CD4-positive, alpha-beta T cell treated with Interleukin-17A for 4 hours (primary cell): ENCODE measurements around the gene DRG2.

Experiments
- DNase-seq: peaks from one replicate; pipeline ENCODE4 v3.0.0-alpha.2; 2020; ENCODE audit warnings: mixed read lengths

The DRG2 gene

DNA sequence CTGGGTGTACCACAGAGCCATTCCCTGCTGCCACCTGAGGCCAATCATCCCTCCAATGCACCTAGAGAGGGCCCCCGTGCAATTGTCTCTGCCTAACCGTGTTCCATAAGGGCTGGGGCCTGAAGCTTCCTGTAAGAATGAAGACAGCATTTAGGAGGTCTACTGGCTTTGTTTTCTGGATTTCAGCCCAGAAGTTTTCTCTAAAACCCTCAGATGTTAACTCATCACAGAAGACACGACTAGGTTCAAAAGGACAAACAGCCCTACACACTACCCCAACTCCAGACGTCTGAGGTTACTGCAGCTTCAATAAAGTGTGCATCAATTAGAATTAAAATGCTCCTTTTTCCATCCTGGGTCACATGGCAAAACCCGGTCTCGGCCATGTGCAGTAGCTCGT is 10.8 kb upstream of the DRG2 start:
- no peak for DNase-seq

GRCh38 chr17:18079543-18079942 is 8.2 kb upstream of the DRG2 start:
- DNase-seq, result no peak

- no peak for DNase-seq
These were observed 3.5 kb upstream of the DRG2 start for GRCh38 chr17:18084256-18084655.

- no peak for DNase-seq
These were observed 1.9 kb downstream of the DRG2 start for GRCh38 chr17:18089613-18090012.

- DNase-seq, result no peak
These were observed 6.1 kb downstream of the DRG2 start for GRCh38 chr17:18093616-18094408.

DNA sequence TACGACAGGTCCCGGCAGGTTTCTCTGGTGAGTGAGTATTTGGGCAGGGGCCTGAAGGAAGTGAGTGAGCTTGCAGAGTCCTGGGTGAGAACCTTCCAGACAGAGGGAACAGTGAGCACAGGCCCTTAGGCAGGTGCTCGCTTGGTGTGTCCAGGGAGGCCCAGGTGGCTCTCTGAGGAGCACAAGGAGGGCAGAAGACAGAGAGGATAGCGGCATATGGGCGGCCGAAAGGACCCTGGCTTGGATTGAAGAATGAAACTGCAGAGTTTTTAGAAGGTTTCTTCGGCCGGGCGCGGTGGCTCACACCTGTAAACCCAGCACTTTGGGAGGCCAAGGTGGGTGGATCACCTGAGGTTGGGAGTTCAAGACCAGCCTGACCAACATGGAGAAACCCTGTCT is 6.7 kb downstream of the DRG2 start:
- DNase-seq, result no peak

DNA sequence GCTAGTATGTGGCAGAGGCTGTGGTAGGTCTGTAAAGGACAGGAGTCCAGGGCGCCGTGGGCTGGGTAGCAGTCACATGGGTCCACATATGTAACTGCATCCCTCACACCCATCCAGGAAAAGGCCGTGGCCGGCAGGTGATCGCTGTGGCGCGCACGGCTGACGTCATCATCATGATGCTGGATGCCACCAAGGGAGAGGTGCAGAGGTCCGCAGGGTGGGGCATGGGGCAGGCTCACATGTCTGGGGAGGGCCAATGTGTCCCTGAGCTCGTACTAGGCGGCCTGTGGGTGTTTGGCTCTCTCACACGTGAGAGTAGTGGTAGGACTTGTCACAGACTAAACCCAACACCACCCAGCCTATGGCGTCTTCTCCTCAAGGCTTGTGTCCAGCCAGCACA is 11.8 kb downstream of the DRG2 start:
- DNase-seq, result no peak

DNA sequence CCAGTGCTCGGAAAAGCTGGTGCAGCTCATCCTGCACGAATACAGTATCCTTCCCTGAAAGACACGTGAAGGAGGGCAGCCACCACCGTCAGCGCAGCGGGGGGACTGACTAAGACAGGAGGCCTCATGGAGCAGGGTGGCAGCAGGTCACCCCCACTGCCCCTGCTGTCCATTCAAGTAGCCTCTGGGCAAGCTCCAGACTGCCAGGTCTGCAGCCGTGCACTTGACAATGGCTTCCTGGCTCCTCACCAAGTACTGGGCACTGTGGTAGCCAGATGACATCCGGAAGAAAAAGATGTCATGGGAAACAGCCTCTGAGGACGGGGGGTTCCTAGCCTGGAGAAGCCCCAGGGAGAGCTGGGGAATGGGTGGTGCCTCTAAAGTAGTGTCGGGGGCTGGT is 12.9 kb downstream of the DRG2 start:
- DNase-seq, result no peak

DNA sequence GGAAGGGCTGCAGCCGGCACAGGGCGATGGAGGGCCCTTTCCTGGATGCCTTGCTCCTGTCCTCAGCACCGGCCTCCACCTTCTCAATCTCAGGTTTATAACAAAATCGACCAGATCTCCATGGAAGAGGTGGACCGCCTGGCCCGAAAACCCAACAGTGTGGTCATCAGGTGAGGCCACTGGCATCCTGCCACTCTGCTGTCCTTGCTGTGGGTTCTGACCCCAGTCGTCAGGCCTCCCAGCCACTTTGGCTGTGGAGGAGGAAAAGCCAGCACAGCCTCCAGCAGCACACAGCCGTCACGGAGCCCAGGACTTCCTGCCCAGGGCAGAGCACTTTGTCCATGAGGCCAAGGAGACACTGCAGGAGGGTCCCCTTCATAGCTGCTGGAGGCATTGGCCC is 14.1 kb downstream of the DRG2 start:
- DNase-seq, result no peak

DNA sequence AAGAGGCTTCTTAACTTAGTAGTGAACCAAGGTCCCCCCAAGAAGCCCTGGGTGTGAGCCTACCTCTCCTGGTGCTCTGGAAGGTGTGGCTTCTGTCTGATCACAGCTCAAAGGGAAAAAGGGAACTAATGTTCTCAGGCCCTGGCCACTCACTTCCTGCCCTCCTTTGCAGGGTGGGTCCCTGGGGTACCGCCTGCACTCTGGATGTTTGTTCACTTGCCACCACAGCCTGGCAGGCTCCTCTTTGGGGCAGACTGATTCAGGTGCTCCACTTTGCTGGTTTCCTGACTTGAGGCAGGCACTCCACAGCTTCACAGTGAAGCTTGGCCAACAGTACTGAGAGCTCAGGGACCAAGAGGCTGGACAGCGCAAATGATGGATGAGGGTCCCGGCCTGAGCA is 14.9 kb downstream of the DRG2 start:
- DNase-seq, result no peak

GRCh38 chr17:18105027-18105426 is 17.3 kb downstream of the DRG2 start:
- DNase-seq, result no peak

DNA sequence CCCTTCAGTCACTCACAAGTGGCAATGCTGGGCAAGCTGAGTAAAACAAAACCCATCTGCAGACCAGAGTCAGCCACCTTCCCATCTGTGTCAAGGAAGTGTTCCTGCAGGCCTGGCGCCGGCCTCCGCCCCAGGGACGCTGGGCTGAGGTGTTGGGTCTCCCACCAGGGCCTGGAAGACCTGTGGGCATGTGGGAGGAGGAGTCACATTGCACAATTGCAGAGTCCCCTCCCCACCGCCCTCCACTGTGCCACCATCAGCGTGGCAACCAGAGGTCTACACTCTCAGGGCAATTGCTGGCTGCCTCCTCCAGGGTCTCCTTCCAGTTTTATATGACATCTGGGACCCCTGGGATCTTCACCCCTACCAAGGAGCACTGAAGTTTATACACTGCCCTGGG is 17.8 kb downstream of the DRG2 start:
- DNase-seq, result no peak

DNA sequence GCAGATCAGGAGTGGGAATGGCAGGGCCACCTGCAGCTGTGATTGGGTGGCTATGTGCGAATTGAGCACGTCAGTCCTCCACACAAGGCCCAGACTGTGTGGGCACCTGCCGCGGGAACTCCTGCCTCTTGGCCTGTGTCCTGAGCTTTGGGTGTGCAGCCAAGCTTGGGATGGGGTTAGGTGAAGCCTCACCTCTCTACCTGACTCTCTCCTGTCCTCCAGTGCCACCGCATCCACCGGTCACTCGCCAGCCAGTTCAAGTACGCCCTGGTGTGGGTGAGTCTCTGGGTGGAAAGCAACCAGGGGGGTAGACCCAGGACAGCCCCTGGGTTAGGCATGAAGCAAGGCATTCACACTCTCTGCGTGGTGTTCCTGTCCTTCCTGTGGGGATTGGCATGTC is 18.5 kb downstream of the DRG2 start:
- DNase-seq, result no peak

DNA sequence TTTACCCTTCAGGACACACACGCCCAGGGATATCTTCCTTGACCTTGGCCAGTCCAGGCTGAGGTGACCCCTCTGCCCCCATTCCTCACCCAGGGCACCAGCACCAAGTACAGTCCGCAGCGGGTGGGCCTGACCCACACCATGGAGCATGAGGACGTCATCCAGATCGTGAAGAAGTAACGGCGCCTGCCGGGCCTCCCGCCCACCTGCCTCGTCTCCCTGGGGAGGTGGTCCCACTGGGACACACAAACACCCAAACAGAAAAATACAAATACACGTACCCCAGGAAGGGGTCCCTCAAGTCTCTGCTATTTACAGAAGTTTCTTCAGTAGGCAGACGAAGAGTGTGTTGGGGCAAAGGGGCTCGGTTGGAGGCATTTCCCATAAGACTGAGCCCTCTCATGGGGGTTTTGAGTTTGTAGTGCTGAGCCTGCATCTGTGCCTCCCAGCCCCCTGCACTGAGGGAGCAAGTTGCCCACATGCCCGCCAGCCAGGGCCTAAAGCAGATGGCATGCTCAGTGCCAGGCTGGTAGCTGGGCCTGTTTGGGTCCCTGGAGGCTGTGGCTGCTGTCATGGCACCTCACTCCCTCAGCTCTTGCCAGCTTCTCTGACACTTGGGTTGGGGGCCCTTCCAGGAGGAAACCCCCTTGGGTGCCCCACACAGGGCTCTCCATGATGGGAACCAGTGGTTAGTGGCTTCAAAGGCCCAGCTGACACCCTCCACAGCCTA is 19.5 kb downstream of the DRG2 start:
- no peak for DNase-seq

GRCh38 chr17:18107971-18108370 is 20.2 kb downstream of the DRG2 start:
- DNase-seq, result no peak

DNA sequence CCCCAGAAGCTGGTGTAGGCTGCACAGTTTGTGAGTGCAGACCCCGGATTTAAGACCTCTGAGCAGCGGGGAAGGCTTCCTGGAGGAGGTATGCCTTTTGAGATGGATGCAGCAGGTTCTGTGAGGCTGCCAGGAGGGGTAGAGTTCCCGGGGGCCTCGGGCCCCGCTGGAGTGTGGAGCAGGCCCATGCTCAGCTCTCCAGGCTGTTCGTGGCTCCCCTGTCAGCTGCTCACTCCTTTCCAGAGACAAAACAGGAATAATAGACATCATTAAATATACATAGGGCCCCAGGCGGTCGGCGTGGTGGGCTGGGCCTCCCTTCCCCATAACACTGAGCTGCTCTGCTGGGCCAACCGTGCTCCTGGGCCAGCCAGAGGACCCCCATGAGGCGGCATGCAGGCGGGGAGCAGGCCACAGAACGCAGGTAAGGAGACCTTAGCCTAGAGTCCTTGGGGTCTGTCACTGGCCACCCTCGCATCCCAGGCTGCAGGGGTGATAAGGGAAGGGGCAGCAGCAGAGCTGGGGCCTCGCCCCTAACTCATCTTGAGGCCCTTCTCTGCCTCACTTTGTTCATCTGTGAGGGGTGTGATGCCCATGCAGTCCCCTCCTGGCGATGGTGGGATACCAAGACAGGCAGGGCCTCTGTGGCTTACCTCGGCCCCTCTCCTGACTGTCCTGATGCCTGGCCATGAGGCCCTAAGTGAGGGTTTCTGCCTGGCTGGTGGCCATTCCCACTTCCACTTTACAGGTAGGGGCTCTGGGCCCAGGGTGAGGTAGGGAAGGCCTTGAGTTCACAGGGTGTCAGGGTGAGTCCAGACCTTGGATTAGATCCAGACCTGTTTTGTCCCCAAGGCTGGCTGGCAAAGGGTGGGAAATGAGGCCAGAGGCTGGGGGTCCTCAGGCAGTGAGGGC is 20.9 kb downstream of the DRG2 start, which contains the start of gene MYO15A:
Gene MYO15A, plus strand, starts transcription at position 356 of the 912 bp plus-strand sequence. CDS start 10,045 bp downstream, outside the sequence.
- DNase-seq, result no peak

GRCh38 chr17:18109935-18110485 is 22.3 kb downstream of the DRG2 start:
- no peak for DNase-seq

DNA sequence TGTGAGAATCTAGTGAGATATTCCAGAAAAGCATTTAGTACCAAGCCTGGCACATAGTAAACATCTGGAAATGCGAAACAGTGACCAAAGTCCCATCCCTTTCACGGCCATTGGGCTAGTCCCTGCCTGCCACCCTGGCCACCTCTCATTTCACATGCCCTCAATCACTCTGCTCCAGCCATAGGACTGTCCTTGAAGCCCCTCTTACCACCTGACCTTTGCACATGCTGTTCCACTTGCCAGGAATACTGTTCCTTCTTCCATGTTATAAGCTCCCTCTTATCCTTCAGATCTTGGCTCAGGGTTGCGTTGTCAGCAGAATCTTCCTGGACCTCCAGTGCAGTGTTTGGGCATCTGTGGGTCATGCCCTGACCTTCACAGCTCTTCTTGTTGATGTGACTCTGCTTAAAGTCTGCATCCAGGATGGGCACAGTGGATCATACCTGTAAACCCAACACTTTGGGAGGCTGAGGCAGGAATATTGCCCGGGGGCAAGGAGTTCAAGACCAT is 22.9 kb downstream of the DRG2 start:
- no peak for DNase-seq

GRCh38 chr17:18111330-18111971 is 23.7 kb downstream of the DRG2 start:
- no peak for DNase-seq

DNA sequence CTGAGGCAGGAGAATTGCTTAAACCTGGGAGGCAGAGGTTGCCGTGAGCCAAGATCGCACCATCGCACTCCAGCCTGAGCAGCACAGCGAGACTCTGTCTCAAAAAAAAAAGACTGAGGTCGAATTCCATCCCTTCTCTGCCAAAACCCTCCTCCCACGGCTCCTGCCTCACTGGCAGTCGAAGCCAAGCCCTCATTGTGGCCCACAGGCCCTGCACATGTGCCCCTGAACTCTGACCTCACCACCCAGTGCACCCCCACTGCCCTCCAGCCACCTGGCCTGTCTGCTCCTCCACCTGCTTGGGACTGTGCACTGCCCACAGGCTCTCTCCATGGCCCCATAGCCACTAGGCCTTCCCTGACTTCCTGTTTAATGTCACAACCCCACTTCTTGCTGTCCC is 27.8 kb downstream of the DRG2 start:
- DNase-seq, result no peak

DNA sequence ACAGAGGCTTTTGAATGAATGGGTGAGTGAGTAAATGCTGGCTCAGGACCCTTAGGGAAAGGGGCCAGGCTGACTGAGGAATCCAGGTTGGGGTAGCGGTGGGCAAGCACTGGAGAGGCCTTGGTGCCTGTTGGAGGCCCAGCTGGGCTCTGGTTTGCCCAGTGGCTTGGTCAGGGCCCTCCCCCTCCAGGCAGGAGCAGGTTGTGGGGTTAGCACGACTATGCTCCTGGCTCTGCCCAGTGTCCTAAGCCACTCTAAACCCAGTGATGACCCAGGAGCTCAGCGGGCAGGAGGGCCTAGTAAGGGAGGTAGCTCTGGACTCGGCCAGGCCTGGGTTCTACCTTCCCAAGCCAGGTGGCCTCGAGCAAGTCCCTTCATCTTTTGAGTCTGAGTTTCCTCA is 28.3 kb downstream of the DRG2 start:
- DNase-seq, result no peak

DNA sequence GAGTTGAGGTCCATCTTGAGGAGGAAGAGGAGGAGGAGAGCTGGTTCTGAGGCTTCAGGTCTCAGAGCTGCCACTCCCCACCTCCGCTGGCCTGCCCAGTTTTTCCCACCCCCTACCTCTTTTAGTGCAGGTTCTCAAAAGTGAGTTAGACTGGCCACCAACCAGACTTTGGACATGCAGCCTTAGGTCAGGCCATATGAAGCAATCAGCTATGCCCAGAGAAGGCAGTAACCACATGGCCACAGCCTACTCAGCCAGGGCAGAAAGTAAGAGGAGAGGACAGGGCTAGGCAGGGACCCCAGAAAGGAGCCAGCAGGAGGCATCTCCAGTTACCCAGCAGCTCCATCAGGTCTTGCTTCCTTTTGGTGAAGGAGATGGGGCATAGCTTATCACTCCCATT is 29.8 kb downstream of the DRG2 start:
- DNase-seq, result no peak
